Fibroblast of villous mesenchyme (primary cell): ENCODE data around the gene C1orf74. TPM values are rescaled to one million over a fixed set of nuclear protein-coding genes. Genes with fewer than 3 reads are reported as not detected.

Experiments used
- DNase-seq: peaks from one replicate; pipeline ENCODE4 v3.0.0-alpha.2; 2010; ENCODE audit warnings: low read depth
- H3K4me3 ChIP-seq: 2 replicates; pipeline ENCODE4 v1.5.1; 2011; ENCODE audit warnings: low read depth, mild to moderate bottlenecking, low read length
- CTCF ChIP-seq: IDR thresholded peaks from 2 replicates; pipeline ENCODE4 v1.5.1; 2012; ENCODE audit warnings: low read depth, mild to moderate bottlenecking, low read length; ENCODE audit not compliant: insufficient read depth
- total RNA-seq: library from RNA; depleted of rRNA; stranded (reverse); fragments of >200 nt; gene quantifications from 2 replicates; pipeline ENCODE4 v1.2.3, GENCODE V29; 2012

Gene C1orf74
- total RNA-seq, 1 donor, result 3.0 TPM

GRCh38 chr1:209823143-209824041, 39.0 kb upstream of the C1orf74 start:
- DNase-seq, result peak; percentile 68
- TF ChIP-seq CTCF, result peak; percentile 75
- H3K4me3 ChIP-seq, result peak overlapping the region; percentile 2

GRCh38 chr1:209822706-209823105, 38.3 kb upstream of the C1orf74 start:
- peak overlapping the region; percentile 2 for H3K4me3 ChIP-seq
- no peak for TF ChIP-seq CTCF
- DNase-seq, result no peak

- no peak for TF ChIP-seq CTCF
Observed at GRCh38 chr1:209820986-209821385, 36.6 kb upstream of the C1orf74 start.

GRCh38 chr1:209819058-209819457, 34.7 kb upstream of the C1orf74 start:
- TF ChIP-seq CTCF, result no peak
- DNase-seq, result no peak
- no peak overlapping the region for H3K4me3 ChIP-seq

More at GRCh38 chr1:209820986-209821385, 36.6 kb upstream of the C1orf74 start:
- DNase-seq, result no peak
- no peak overlapping the region for H3K4me3 ChIP-seq

- TF ChIP-seq CTCF, result no peak
- H3K4me3 ChIP-seq, result no peak overlapping the region
- DNase-seq, result no peak
Observed at GRCh38 chr1:209817691-209818090, 33.3 kb upstream of the C1orf74 start.

GRCh38 chr1:209816923-209817322, 32.6 kb upstream of the C1orf74 start:
- H3K4me3 ChIP-seq, result no peak overlapping the region
- no peak for TF ChIP-seq CTCF
- no peak for DNase-seq
